ENCODE data around the gene RAB5A.

- TF ChIP-seq, protein P1, sequence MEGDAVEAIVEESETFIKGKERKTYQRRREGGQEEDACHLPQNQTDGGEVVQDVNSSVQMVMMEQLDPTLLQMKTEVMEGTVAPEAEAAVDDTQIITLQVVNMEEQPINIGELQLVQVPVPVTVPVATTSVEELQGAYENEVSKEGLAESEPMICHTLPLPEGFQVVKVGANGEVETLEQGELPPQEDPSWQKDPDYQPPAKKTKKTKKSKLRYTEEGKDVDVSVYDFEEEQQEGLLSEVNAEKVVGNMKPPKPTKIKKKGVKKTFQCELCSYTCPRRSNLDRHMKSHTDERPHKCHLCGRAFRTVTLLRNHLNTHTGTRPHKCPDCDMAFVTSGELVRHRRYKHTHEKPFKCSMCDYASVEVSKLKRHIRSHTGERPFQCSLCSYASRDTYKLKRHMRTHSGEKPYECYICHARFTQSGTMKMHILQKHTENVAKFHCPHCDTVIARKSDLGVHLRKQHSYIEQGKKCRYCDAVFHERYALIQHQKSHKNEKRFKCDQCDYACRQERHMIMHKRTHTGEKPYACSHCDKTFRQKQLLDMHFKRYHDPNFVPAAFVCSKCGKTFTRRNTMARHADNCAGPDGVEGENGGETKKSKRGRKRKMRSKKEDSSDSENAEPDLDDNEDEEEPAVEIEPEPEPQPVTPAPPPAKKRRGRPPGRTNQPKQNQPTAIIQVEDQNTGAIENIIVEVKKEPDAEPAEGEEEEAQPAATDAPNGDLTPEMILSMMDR (IDR thresholded peaks at IDR 0.05), result no peak
- TF ChIP-seq POLR2AphosphoS5 (IDR thresholded peaks at IDR 0.05; ENCODE audit: insufficient read depth in 1 of 2, low read depth in 1 of 2) (no peak), POLR2A (IDR thresholded peaks at IDR 0.05) (no peak)
Measured at GRCh38 chr3:19947549-19948225, 790 bp downstream of the RAB5A start.

All from vagina (tissue), 2 donors.